Stimulated activated CD8-positive, alpha-beta memory T cell treated with anti-CD3 and anti-CD28 coated beads, Interleukin-15, amount 100 ng/mL, for 24 hours (primary cell): ENCODE data around the gene PCNX2.

Experiments used
- DNase-seq: peaks from one replicate; pipeline ENCODE4 v3.0.0-alpha.2; 2020; ENCODE audit warnings: low read depth

Gene PCNX2

DNA sequence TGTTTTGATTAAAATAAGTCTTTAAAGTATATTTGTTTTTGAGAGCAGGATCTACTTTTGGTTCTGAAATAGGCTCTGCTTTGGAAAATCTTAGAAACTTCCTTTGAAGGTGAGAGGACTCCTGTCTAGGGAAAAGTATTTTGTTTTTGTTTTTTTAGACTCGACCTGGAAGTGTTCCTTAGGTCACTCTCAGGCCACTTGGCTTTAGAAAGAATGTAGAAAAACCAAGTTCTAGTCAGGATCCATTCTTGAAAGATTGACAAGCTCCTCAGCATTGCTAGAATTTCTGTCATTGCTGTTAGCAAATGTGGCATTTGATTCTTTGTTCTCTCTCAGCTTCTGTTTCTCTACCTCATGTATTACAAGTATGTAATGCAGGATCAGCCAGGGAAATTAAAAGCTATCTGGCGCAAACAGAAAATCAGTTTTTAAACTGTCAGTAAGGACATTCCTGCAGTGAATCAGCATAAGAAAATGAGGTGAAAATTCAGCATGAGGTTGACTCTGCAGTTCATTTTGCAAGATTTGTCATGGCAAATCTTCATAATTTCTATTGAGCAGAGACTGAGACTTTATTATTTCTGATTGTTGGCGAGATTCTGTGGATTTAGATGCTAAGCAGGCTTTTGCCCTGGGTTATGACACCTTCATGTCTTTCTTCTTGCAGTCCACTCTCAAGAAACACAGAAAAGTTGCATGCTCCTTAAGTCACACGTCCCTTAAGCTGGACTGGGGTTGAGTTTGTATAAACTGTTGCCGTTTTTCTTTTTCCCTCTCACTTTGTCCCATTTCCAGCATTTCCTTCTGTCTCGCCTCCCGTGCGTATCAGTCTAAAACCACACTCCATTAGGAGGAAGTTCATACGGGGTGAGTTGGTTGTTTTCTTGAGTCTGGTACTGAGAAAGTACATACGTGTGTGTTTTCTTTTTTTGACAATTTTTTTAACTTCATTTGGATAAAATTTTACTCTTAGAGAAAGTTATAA is 332.5 kb downstream of the PCNX2 start:
- no peak for DNase-seq

DNA sequence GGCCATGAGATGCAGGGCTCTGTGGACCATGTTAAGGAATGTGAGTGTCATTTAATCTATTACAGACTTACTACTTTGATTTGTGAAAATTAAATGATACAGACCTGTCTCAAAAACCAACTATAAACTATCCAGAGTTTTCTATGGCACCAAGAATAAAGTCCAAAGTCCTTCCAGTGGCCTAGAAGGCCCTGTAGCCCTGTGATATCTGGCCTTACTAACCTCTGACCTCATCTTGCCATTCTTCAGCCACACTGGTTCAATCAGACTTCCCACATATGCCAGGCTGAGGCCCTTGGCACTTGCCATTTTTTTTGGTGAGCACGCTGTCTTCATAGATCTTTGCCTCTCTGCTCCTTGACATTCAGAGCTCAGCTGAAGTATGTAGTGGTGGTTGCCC is 337.5 kb downstream of the PCNX2 start:
- DNase-seq: no peak

GRCh38 chr1:232956081-232956480 is 339.4 kb downstream of the PCNX2 start:
- DNase-seq: no peak

GRCh38 chr1:232954594-232955365 is 340.7 kb downstream of the PCNX2 start:
- no peak for DNase-seq

- no peak for DNase-seq
These were observed 342.7 kb downstream of the PCNX2 start for GRCh38 chr1:232952514-232953499.

DNA sequence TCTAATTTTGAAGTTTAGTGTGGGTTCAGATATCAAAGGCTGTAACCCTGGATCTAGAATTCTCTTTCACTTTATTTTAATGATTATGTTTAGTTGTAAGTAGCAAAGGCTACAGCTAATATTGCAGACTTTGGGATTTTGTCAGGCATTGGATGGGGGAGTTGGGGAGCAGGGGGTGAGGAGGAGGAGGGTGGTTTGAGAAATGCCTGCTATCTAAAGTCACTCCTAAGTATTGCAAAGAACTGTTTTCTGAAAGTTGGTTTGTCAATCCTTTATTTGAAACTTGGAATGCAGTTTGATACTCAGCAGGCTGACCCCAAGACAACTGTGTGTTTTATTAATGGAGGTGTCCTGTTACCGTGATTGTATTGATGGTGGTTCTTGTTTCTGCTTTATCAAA is 343.9 kb downstream of the PCNX2 start:
- no peak for DNase-seq

- no peak for DNase-seq
These were observed 344.3 kb downstream of the PCNX2 start for GRCh38 chr1:232951180-232951579.

GRCh38 chr1:232950197-232951176 is 345.0 kb downstream of the PCNX2 start, which contains the start of gene NTPCR:
TSS of gene NTPCR (plus strand) at chr1:232950611. CDS start at chr1:232950711, 100 bp downstream.
- peak; percentile 97 for DNase-seq

DNA sequence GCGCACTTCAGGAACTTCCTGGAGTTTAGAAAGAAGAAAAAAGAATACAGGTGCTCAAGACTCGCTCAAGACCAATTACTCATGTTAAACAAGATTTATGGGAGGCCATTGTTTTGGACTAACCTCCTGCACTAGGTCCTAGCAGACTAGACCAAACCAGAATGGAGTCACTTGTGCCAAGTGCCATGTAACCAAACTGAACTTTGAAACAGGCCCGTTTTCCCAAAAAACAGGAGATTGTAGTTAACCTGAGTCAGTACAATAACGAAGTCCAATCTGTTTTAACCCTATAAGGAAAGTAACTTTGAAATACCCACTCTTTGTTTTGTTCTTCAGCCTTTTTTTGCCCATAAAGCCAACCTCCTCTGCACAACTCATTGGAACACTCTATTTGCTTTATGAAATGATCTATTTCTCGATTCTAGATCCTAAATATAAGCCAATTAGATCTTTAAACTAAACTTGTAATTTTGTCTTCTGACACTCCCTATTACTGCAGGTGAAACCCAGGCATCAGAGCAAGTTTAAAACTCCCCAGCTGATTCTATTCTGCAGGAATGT is 345.8 kb downstream of the PCNX2 start:
- no peak for DNase-seq

DNA sequence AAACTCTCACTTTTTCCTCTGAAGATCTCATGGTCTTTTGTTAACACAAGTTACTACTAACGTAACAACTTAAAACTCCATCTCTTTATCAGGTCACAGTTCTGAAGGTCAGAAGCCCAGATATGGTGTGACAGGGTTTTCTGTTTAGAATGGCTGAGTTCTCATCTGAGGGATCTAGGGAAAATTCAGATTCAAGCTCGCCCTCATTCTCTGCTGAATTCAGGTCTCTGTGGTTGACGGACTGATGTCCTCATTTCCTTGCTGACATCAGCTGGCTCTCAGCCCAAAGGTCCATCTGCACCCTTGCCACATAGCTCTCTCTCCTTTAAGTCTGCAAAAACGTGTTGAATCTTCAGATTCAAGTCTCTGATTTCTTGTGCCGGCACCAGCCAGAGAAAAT is 351.2 kb downstream of the PCNX2 start:
- DNase-seq: no peak

DNA sequence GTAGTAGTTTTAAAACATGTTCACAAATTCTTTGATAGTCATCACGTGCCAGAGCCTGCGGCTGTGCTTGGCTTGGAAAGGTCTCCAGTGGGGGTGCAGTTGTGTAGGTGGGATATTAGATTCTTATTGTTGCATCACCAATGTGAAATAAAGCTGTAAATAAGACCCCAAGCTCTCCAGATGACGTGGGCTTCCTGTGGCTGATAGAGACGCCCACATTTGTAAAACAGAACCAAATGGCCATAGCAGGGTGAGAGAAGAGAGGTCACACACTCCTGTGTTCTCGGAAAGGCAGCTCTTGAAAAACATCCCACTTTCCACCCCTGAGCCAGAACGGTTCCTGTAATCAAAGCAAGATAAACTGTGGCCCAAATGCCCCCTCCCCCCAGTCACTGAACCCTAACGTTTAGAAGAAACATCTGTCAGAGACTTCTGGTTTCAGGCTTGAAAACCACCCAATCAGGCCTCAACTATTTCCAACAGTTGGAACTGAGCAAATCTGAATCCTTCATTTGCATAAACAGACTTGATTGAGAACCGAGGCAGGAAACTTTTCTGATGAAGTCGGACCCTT is 351.8 kb downstream of the PCNX2 start:
- no peak for DNase-seq

- DNase-seq: no peak
These were observed 352.9 kb downstream of the PCNX2 start for GRCh38 chr1:232942413-232943294.

DNA sequence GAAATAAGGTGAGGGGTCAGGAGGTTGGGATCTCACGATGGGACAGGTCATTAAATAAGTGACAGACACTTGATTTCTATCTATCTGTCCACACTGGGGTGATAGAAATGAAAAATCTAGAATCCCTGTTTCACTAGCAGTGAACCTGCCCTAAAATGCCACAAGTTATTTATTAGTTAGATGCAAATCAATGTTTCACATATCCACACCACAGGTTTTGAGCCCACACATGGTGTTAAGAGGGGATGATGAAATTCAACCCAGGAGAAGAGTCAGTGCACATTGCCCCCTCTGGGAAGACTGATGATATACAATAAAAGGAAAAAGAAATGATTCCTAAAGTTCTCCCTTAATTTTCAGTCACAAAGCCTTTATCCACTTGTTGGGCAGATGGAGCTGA is 355.3 kb downstream of the PCNX2 start:
- no peak for DNase-seq

GRCh38 chr1:232939748-232940147 is 355.8 kb downstream of the PCNX2 start:
- DNase-seq: no peak

DNA sequence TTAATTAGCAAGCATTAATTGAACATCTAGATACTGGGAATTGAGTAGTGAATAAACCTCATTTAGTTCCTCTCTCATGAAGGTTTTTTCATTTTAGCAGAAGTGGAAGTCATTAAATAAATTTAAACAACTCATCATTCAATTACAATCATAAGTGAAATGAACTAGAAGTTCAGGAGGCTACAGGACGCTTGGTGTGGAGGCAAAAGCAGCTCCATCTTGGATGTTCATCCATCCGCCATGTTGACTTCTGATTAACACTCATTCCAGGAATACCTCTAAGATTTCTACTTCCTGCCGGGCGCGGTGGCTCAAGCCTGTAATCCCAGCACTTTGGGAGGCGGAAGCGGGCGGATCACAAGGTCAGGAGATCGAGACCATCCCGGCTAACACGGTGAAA is 356.6 kb downstream of the PCNX2 start:
- no peak for DNase-seq

- no peak for DNase-seq
These were observed 357.7 kb downstream of the PCNX2 start for GRCh38 chr1:232937741-232938375.

- no peak for DNase-seq
These were observed 358.6 kb downstream of the PCNX2 start for GRCh38 chr1:232936941-232937340.
